GM18951 (cell line): ENCODE results near the gene TNIP2.

Experiments
- POLR2A ChIP-seq: IDR thresholded peaks from 4 replicates; pipeline ENCODE4 v1.6.1; 2011; ENCODE audit warnings: mild to moderate bottlenecking; ENCODE audit not compliant: insufficient read length, insufficient read depth; ENCODE audit errors: extremely low read depth
- in situ Hi-C: fragments of 300-500 bp; cut with MboI; formaldehyde crosslinking; loops from one replicate; pipeline ENCODE4 v1.12.0; 2022; ENCODE audit warnings: low sequenced_read_pairs, mixed read lengths, inconsistent platforms; ENCODE audit not compliant: unreplicated experiment

Gene TNIP2

GRCh38 chr4:2697995-2698414 is 58.1 kb downstream of the TNIP2 start:
- no peak for TF ChIP-seq POLR2A
- in situ Hi-C loops: no loop called here

GRCh38 chr4:2696423-2696822 is 59.7 kb downstream of the TNIP2 start:
- TF ChIP-seq POLR2A: no peak
- in situ Hi-C loops: no loop called here

DNA sequence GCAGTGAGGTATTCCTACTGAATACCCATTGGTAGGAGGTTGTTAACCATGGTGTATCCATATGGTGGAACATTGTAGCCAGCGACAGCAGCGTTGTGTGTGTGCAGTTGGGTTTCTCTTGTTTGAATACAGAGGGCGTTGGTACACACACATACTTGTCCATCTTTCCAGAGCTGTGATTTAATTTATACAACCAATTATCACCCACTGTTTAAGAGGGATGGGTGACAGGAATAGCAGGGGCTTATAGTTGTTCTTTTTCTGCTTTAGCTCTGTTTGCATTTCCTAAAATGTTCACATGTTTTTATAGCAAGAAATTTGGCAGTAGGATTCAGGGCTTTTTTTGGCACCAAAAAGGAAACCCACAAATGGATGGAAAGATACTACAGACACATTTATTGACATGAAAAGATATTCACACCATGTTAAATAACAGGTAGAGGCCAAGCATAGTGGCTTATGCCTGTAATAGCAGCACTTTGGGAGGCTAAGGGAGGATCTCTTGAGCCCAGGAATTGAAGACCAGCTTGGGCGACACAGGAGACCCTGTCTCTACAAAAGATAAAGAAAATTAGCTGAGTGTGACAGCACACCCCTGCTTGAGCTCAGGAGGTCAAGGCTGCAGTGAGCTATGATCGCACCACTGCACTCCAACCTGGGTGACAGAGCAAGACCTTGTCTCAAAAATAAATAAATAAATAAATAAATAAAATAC is 60.6 kb downstream of the TNIP2 start:
- no peak for TF ChIP-seq POLR2A
- in situ Hi-C loops: no loop called here

- in situ Hi-C loops: no loop called here
Observed at GRCh38 chr4:2694691-2695090, 61.4 kb downstream of the TNIP2 start.

DNA sequence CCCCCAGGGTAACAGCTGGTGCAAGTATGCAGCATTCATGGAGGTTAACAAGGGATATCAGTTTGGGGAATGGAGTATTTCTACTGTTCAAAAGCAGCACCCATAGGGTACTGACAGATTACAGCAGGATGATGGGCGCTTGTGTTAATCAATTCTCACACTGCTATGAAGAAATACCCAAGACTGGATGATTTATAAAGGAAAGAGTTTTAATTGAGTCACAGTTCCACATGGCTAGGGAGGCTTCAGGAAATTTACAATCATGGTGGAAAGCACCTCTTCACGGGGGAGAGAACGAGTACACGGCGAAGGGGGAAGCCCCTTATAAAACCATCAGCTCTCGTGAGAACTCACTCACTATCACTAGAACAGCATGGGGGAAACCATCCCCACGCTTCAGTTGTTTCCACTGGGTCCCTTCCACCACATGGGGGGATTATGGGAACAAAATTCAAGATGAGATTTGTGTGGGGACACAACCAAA is 64.1 kb downstream of the TNIP2 start:
- TF ChIP-seq POLR2A: no peak
- in situ Hi-C loops: no loop called here

More at GRCh38 chr4:2694691-2695090, 61.4 kb downstream of the TNIP2 start:
- TF ChIP-seq POLR2A: no peak
